ENCODE measurements around the gene NCOA6. TPM values are rescaled to one million over a fixed set of nuclear protein-coding genes. Genes with fewer than 3 reads are reported as not detected.

Gene NCOA6
- total RNA-seq, 1 donor, result 8.6 TPM

DNA sequence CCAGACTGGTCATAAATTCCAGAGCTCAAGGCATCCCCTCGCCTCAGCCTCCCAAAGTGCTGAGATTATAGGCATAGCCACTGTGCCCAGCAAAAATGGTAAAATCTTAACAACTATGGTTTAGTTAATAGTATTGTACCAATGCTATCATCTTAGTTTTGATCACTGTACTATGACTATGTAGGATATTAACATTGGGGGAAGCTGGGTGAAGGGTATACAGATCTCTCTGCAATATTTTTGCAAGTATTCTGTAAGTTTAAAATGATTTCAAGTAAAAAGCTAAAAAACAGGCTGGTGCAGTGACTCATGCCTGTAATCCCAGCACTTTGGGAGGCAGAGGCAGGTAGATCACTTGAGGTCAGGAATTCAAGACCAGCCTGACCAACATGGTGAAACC is 156.4 kb downstream of the NCOA6 start:
- DNase-seq (ENCODE audit: low read depth), result no peak
- TF ChIP-seq, protein P1, sequence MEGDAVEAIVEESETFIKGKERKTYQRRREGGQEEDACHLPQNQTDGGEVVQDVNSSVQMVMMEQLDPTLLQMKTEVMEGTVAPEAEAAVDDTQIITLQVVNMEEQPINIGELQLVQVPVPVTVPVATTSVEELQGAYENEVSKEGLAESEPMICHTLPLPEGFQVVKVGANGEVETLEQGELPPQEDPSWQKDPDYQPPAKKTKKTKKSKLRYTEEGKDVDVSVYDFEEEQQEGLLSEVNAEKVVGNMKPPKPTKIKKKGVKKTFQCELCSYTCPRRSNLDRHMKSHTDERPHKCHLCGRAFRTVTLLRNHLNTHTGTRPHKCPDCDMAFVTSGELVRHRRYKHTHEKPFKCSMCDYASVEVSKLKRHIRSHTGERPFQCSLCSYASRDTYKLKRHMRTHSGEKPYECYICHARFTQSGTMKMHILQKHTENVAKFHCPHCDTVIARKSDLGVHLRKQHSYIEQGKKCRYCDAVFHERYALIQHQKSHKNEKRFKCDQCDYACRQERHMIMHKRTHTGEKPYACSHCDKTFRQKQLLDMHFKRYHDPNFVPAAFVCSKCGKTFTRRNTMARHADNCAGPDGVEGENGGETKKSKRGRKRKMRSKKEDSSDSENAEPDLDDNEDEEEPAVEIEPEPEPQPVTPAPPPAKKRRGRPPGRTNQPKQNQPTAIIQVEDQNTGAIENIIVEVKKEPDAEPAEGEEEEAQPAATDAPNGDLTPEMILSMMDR (IDR thresholded peaks at IDR 0.05; ENCODE audit: insufficient read depth, low read depth, low read length), result no peak
- H3K4me3 ChIP-seq (ENCODE audit: low read depth, low read length), result no peak overlapping the region

Small RNAs within 50 kb of the gene (small RNA-seq; reads per million reads assigned to genes)
- gene AL118520.1, result not detected

Other genes with a start within 250 kb of the NCOA6 start
- 10.0 and 13.0 TPM in 2 replicates for gene PIGU, start 148.6 kb downstream of the NCOA6 start, total RNA-seq
- 4.2 and 4.3 TPM in 2 replicates for gene TP53INP2, start 121.3 kb downstream of the NCOA6 start, total RNA-seq
- gene GGT7, start 47.2 kb upstream of the NCOA6 start, total RNA-seq, result 9.3 and 9.5 TPM in 2 replicates
- gene ACSS2, start 51.0 kb upstream of the NCOA6 start, total RNA-seq, result 101 and 102 TPM in 2 replicates
- gene GSS, start 130.2 kb upstream of the NCOA6 start, total RNA-seq, result 71.2 and 74.1 TPM in 2 replicates
- under 0.01 TPM in 1 of 2 replicates, not detected in the other for gene MYH7B, start 130.2 kb upstream of the NCOA6 start, total RNA-seq

Data from fibroblast of villous mesenchyme (primary cell).